Myocyte (in vitro differentiated cells): ENCODE measurements around the gene PORCN. TPM values are rescaled to one million over a fixed set of nuclear protein-coding genes. Genes with fewer than 3 reads are reported as not detected.

Experiments used
- DNase-seq: peaks from one replicate; pipeline ENCODE4 v3.0.0-alpha.2; 2012; ENCODE audit warnings: low read depth
- total RNA-seq: library from RNA; depleted of rRNA; stranded (reverse); fragments of >200 nt; gene quantifications from 2 replicates; pipeline ENCODE4 v1.2.3, GENCODE V29; 2014

PORCN gene
- total RNA-seq, 1 donor from 2014 or later = 33.1 TPM

GRCh38 chrX:48475774-48476577, 32.8 kb upstream of the PORCN start, which contains the start of gene FTSJ1:
Gene FTSJ1, plus strand, starts transcription at chrX:48476199. Its CDS starts 1,849 bp downstream, at chrX:48478048.
- DNase-seq = peak; percentile 91

- no peak for DNase-seq
These were observed 31.9 kb upstream of the PORCN start for GRCh38 chrX:48476919-48477318.

GRCh38 chrX:48477960-48478755, 30.6 kb upstream of the PORCN start:
- no peak for DNase-seq

GRCh38 chrX:48478806-48479205, 30.0 kb upstream of the PORCN start:
- DNase-seq = no peak

GRCh38 chrX:48480142-48480541, 28.6 kb upstream of the PORCN start:
- no peak for DNase-seq

GRCh38 chrX:48480583-48480982, 28.2 kb upstream of the PORCN start:
- DNase-seq = no peak

- no peak for DNase-seq
These were observed 26.3 kb upstream of the PORCN start for GRCh38 chrX:48482526-48482925.

GRCh38 chrX:48487362-48487798, 21.4 kb upstream of the PORCN start:
- DNase-seq = peak; percentile 97

GRCh38 chrX:48488034-48488433, 20.8 kb upstream of the PORCN start:
- no peak for DNase-seq

- DNase-seq = no peak
These were observed 19.5 kb upstream of the PORCN start for GRCh38 chrX:48489296-48489695.

GRCh38 chrX:48489892-48490291, 18.9 kb upstream of the PORCN start:
- DNase-seq = no peak

GRCh38 chrX:48490661-48491060, 18.1 kb upstream of the PORCN start:
- DNase-seq = no peak

- no peak for DNase-seq
These were observed 17.0 kb upstream of the PORCN start for GRCh38 chrX:48491809-48492208.

- peak; percentile 59 for DNase-seq
These were observed 16.4 kb upstream of the PORCN start for GRCh38 chrX:48492293-48492910.

- DNase-seq = peak; percentile 66
These were observed 14.9 kb upstream of the PORCN start for GRCh38 chrX:48493890-48494364.

GRCh38 chrX:48496660-48497059, 12.1 kb upstream of the PORCN start:
- no peak for DNase-seq

- DNase-seq = no peak
These were observed 10.9 kb upstream of the PORCN start for GRCh38 chrX:48497871-48498270.

GRCh38 chrX:48498374-48498809, 10.4 kb upstream of the PORCN start:
- peak; percentile 59 for DNase-seq

GRCh38 chrX:48504261-48504660, 4.5 kb upstream of the PORCN start:
- no peak for DNase-seq

GRCh38 chrX:48505481-48505880, 3.3 kb upstream of the PORCN start:
- DNase-seq = no peak

- DNase-seq = no peak
These were observed 1.5 kb upstream of the PORCN start for GRCh38 chrX:48507246-48507645.

GRCh38 chrX:48509245-48509590, 426 bp downstream of the PORCN start:
- DNase-seq = no peak
